ENCODE results near the gene PRKAR1B.
A peak's percentile ranks its signal among the peaks of the same experiment; 100 is the strongest.

The PRKAR1B gene

DNA sequence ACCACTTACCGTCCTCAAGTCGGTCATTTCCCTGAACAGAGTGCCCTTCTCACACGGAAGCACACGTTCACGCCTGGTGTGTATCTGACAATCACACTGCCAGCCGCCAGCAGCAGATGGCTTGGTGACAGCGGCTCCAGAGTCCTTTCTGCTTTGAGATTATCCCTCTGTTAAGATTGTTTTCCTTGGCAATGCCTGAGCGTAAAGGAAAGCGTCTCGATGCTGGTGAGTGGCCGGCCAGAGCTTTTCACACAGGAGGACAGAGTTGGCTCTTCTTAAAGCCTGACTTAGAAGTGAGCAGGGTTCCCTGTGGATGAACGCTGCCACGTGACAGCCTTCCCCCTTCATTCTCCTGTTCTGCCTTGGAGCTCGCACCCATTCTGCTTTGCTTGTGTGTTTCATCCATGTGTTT is 22.1 kb upstream of the PRKAR1B start:
- ATAC-seq (ENCODE audit: low read depth) (no peak), DNase-seq (ENCODE audit: low spot score) (no peak)
- Histone ChIP-seq H3K4me3 (ENCODE audit: severe bottlenecking) (no peak overlapping the region), H3K36me3 (ENCODE audit: low read depth) (peaks cover 29% of the 10 kb centered on the region), H3K4me1 (ENCODE audit: insufficient read depth, poor library complexity, severe bottlenecking) (no peaks in the 10 kb centered on the region), H3K27me3 (ENCODE audit: insufficient read depth, poor library complexity, severe bottlenecking) (no peaks in the 10 kb centered on the region), H3K27ac (ENCODE audit: poor library complexity, severe bottlenecking) (no peak overlapping the region), H3K9me3 (ENCODE audit: severe bottlenecking) (no peaks in the 10 kb centered on the region)
- TF ChIP-seq, protein P1, sequence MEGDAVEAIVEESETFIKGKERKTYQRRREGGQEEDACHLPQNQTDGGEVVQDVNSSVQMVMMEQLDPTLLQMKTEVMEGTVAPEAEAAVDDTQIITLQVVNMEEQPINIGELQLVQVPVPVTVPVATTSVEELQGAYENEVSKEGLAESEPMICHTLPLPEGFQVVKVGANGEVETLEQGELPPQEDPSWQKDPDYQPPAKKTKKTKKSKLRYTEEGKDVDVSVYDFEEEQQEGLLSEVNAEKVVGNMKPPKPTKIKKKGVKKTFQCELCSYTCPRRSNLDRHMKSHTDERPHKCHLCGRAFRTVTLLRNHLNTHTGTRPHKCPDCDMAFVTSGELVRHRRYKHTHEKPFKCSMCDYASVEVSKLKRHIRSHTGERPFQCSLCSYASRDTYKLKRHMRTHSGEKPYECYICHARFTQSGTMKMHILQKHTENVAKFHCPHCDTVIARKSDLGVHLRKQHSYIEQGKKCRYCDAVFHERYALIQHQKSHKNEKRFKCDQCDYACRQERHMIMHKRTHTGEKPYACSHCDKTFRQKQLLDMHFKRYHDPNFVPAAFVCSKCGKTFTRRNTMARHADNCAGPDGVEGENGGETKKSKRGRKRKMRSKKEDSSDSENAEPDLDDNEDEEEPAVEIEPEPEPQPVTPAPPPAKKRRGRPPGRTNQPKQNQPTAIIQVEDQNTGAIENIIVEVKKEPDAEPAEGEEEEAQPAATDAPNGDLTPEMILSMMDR (IDR thresholded peaks at IDR 0.05; ENCODE audit: poor library complexity, severe bottlenecking) = no peak

DNA sequence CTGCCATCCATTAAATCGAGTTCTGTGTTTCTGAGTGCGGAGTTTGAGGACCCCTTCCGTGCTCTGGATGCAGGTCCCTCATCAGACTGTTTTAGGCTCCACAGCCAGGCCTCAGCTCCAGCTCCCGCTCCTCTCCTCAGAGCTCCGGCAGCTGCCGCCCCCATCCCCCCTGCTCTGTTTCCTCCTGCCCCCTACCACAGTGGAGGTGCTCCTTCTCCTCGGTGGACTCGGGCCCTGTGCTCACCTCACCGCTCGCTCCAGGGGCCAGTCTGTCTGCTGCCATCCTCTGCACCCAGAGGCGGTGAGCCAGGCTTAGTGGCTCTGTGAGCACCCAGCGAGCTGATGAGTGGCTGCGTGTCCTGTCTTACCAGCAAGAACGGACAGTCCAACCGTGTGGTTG is 21.4 kb upstream of the PRKAR1B start:
- H3K4me1 ChIP-seq (ENCODE audit: insufficient read depth, poor library complexity, severe bottlenecking) = no peaks in the 10 kb centered on the region
- no peaks in the 10 kb centered on the region for H3K27me3 ChIP-seq (ENCODE audit: insufficient read depth, poor library complexity, severe bottlenecking)
- H3K4me3 ChIP-seq (ENCODE audit: severe bottlenecking) = no peak overlapping the region
- no peak overlapping the region for H3K27ac ChIP-seq (ENCODE audit: poor library complexity, severe bottlenecking)
- no peak for ATAC-seq (ENCODE audit: low read depth)
- H3K9me3 ChIP-seq (ENCODE audit: severe bottlenecking) = no peaks in the 10 kb centered on the region
- H3K36me3 ChIP-seq (ENCODE audit: low read depth) = peaks cover 34% of the 10 kb centered on the region
- peak; percentile 54 for DNase-seq (ENCODE audit: low spot score)
- TF ChIP-seq, protein P1 (IDR thresholded peaks at IDR 0.05; ENCODE audit: poor library complexity, severe bottlenecking) = no peak

DNA sequence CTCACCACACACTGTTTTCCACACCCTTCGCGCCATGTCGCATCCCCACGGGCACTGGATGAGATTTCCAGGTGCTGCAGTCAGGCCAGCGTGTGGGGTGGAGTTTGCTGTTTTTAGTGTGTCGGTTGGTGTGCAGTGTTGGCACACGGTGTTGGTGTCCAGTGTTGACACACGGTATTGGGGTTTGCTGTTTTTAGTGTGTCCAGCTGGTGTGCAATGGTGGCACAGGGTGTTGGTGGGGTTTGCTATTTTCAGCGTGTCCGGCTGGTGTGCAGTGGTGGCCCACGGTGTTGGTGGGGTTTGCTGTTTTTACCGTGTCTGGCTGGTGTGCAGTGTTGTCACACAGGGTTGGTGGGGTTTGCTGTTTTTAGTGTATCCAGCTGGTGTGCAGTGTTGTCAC is 20.1 kb upstream of the PRKAR1B start:
- no peak for ATAC-seq (ENCODE audit: low read depth)
- Histone ChIP-seq H3K27ac (ENCODE audit: poor library complexity, severe bottlenecking) (no peak overlapping the region), H3K27me3 (ENCODE audit: insufficient read depth, poor library complexity, severe bottlenecking) (no peaks in the 10 kb centered on the region), H3K4me1 (ENCODE audit: insufficient read depth, poor library complexity, severe bottlenecking) (no peaks in the 10 kb centered on the region), H3K4me3 (ENCODE audit: severe bottlenecking) (no peak overlapping the region), H3K36me3 (ENCODE audit: low read depth) (peaks cover 38% of the 10 kb centered on the region), H3K9me3 (ENCODE audit: severe bottlenecking) (no peaks in the 10 kb centered on the region)
- DNase-seq (ENCODE audit: low spot score) = no peak
- TF ChIP-seq, protein P1 (IDR thresholded peaks at IDR 0.05; ENCODE audit: poor library complexity, severe bottlenecking) = no peak

DNA sequence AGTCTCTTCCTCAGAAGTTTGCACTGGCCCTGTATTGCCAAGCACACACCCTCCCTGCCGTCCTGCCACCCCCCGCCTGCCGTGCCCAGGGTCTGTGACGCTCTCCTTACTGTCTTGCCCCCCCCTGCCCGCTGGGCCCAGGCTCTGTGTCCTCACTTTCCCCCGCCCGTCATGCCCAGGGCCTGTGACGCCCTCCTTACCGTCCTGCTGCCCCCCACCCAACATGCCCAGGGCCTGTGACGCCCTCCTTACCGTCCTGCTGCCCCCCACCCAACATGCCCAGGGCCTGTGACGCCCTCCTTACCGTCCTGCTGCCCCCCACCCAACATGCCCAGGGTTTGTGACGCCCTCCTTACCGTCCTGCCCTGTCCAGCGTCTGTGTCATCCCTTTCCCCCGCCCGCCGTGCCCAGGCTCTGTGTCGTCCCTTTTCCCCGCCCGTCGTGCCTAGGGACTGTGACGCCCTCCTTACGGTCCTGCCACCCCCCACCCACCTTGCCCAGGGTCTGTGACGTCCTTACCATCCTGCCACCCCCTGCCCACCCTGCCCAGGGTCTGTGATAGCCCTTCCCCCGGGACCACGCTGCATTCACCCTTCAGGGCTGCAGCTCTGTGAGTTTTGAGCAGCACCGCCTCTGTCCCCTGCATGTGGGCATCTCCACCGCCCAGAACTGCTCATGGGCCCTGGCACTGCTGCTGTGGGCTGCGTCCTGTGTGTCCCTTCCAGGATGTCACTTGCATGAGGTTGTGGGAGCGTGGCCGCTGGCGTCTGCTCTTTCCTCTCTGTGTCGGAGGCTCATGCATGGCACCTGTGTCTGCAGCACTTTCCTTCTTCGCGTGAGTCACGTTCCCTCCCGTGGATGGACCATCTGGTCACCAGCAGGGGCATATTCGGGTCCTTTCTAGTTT is 19.3 kb upstream of the PRKAR1B start:
- H3K4me1 ChIP-seq (ENCODE audit: insufficient read depth, poor library complexity, severe bottlenecking) = no peaks in the 10 kb centered on the region
- no peak overlapping the region for H3K4me3 ChIP-seq (ENCODE audit: severe bottlenecking)
- ATAC-seq (ENCODE audit: low read depth) = no peak
- H3K9me3 ChIP-seq (ENCODE audit: severe bottlenecking) = no peaks in the 10 kb centered on the region
- no peak overlapping the region for H3K27ac ChIP-seq (ENCODE audit: poor library complexity, severe bottlenecking)
- H3K27me3 ChIP-seq (ENCODE audit: insufficient read depth, poor library complexity, severe bottlenecking) = no peaks in the 10 kb centered on the region
- DNase-seq (ENCODE audit: low spot score) = peak; percentile 47
- TF ChIP-seq, protein P1 (IDR thresholded peaks at IDR 0.05; ENCODE audit: poor library complexity, severe bottlenecking) = no peak
- peaks cover 38% of the 10 kb centered on the region for H3K36me3 ChIP-seq (ENCODE audit: low read depth)

Measured in RWPE2 (cell line).